Neural cell (in vitro differentiated cells): ENCODE measurements around the gene ADIG. TPM values are rescaled to one million over a fixed set of nuclear protein-coding genes. Genes with fewer than 3 reads are reported as not detected.

Experiments used
- H2AFZ ChIP-seq: fragments of 200-600, 300-800 bp; sonication (generic), shearing (Covaris generic); 2 replicates; pipeline ENCODE4 v1.6.0; 2014; ENCODE audit warnings: low read depth, mild to moderate bottlenecking, antibody characterized with exemption, low read length, moderate library complexity
- H3F3A ChIP-seq: fragments of 200-600 bp; shearing (Covaris generic); 2 replicates; pipeline ENCODE4 v1.6.1; 2016; ENCODE audit warnings: mild to moderate bottlenecking, moderate library complexity, mixed read lengths, antibody characterized with exemption, low read length; ENCODE audit not compliant: insufficient read depth, poor library complexity, severe bottlenecking
- H3K27ac ChIP-seq: fragments of 200-600, 300-800 bp; sonication (generic), shearing (Covaris generic); 2 replicates; pipeline ENCODE4 v1.5.1; 2014; ENCODE audit warnings: mild to moderate bottlenecking, low read length, moderate library complexity
- H3K27me3 ChIP-seq: fragments of 300-800, 200-600 bp; sonication (generic), shearing (Covaris generic); 2 replicates; pipeline ENCODE4 v1.6.0; 2014; ENCODE audit warnings: mild to moderate bottlenecking, low read depth, low read length, moderate library complexity; ENCODE audit not compliant: insufficient read depth
- H3K36me3 ChIP-seq: fragments of 300-800, 200-600 bp; sonication (generic), shearing (Covaris generic); 2 replicates; pipeline ENCODE4 v1.5.1; 2014; ENCODE audit warnings: mild to moderate bottlenecking, antibody characterized with exemption, low read length, moderate library complexity; ENCODE audit not compliant: insufficient read depth
- H3K4me2 ChIP-seq: fragments of 300-800, 200-600 bp; sonication (generic), shearing (Covaris generic); 2 replicates; pipeline ENCODE4 v1.6.0; 2014; ENCODE audit warnings: mild to moderate bottlenecking, low read length
- H3K4me3 ChIP-seq: fragments of 300-800, 200-600 bp; sonication (generic), shearing (Covaris generic); 2 replicates; pipeline ENCODE4 v1.5.1; 2014; ENCODE audit warnings: mild to moderate bottlenecking, low read length, moderate library complexity
- H3K79me2 ChIP-seq: fragments of 200-600 bp; shearing (Covaris generic); replicated peaks from 2 replicates; pipeline ENCODE4 v1.6.0; 2014; ENCODE audit warnings: mild to moderate bottlenecking, low read length, moderate library complexity; ENCODE audit not compliant: insufficient read depth
- H3K9ac ChIP-seq: fragments of 300-800, 200-600 bp; sonication (generic), shearing (Covaris generic); 2 replicates; pipeline ENCODE4 v1.6.1; 2016; ENCODE audit warnings: mild to moderate bottlenecking, low read length, mixed read lengths
- H3K9me2 ChIP-seq: fragments of 200-600 bp; shearing (Covaris generic); 2 replicates; pipeline ENCODE4 v1.6.1; 2016; ENCODE audit warnings: mild to moderate bottlenecking, low read length, mixed read lengths; ENCODE audit not compliant: insufficient read depth
- H3K9me3 ChIP-seq: fragments of 200-600, 300-800 bp; sonication (generic), shearing (Covaris generic); 2 replicates; pipeline ENCODE4 v1.6.1; 2016; ENCODE audit warnings: mild to moderate bottlenecking, mixed run types, low read length, moderate library complexity, mixed read lengths
- H4K20me1 ChIP-seq: fragments of 200-600 bp; shearing (Covaris generic); 2 replicates; pipeline ENCODE4 v1.6.1; 2016; ENCODE audit warnings: mild to moderate bottlenecking, mixed run types; ENCODE audit not compliant: insufficient read depth
- EP300 ChIP-seq: fragments of 450-650 bp; conservative IDR thresholded peaks from 2 replicates; pipeline ENCODE4 v1.6.1; 2014; ENCODE audit warnings: antibody characterized with exemption, mild to moderate bottlenecking, moderate library complexity; ENCODE audit not compliant: poor library complexity, severe bottlenecking
- EZH2 ChIP-seq: fragments of 200-600, 300-800 bp; shearing (Covaris generic), sonication (generic); IDR thresholded peaks from 2 replicates; pipeline ENCODE4 v1.6.1; 2014; ENCODE audit warnings: antibody characterized with exemption, low read length, borderline replicate concordance, mild to moderate bottlenecking; ENCODE audit not compliant: insufficient read depth, poor library complexity, severe bottlenecking
- MXI1 ChIP-seq: fragments of 450-650 bp; conservative IDR thresholded peaks from 2 replicates; pipeline ENCODE4 v1.6.1; 2014; ENCODE audit warnings: antibody characterized with exemption, mild to moderate bottlenecking; ENCODE audit not compliant: poor library complexity, severe bottlenecking
- POLR2AphosphoS5 ChIP-seq: IDR thresholded peaks from 2 replicates; pipeline ENCODE4 v1.6.1; 2012
- RAD21 ChIP-seq: fragments of 450-650 bp; conservative IDR thresholded peaks from 2 replicates; pipeline ENCODE4 v1.6.1; 2014; ENCODE audit warnings: antibody characterized with exemption, mild to moderate bottlenecking, moderate library complexity
- SMC3 ChIP-seq: fragments of 450-650 bp; conservative IDR thresholded peaks from 2 replicates; pipeline ENCODE4 v1.6.1; 2014; ENCODE audit warnings: antibody characterized with exemption, mild to moderate bottlenecking, moderate library complexity; ENCODE audit not compliant: poor library complexity
- TAF1 ChIP-seq: IDR thresholded peaks from 2 replicates; pipeline ENCODE4 v1.6.1; 2012; ENCODE audit warnings: low read depth
- polyA plus RNA-seq: library from polyadenylated mRNA; depleted of rRNA; stranded (reverse); fragments of >200 nt; gene quantifications from 2 replicates; pipeline ENCODE4 v1.2.3, GENCODE V29; 2014
- TF ChIP-seq, protein P1 (sequence below): IDR thresholded peaks from 2 replicates; pipeline ENCODE4 v1.6.1; 2012; ENCODE audit warnings: borderline replicate concordance
- TF ChIP-seq, protein P2 (sequence below): fragments of 450-650 bp; IDR thresholded peaks from 2 replicates; pipeline ENCODE4 v1.5.1; 2014; ENCODE audit warnings: antibody characterized with exemption, mild to moderate bottlenecking, moderate library complexity; ENCODE audit not compliant: poor library complexity, severe bottlenecking

ADIG gene
- polyA plus RNA-seq, 1 donor from 2014 or later = not detected

DNA sequence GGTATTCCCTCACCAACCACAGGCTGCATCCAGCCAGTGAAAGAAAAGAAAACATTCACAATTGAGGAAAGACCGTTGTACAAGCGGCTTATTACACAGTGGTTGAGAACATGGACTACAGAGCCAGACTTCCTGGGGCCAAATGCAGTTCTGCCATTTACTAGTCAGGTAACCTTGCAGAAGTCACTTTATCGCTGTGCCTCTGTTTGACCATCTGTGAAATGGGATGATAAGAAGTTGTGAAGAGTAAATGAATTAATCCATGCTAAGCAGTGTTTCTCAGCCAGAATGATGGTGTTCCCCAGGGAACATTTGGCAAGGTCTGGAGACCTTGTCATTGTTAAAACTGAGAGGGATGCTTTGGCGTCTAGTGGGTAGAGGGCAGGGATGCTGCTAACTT is 35.5 kb downstream of the ADIG start (continued):
- no peak for TF ChIP-seq EZH2

DNA sequence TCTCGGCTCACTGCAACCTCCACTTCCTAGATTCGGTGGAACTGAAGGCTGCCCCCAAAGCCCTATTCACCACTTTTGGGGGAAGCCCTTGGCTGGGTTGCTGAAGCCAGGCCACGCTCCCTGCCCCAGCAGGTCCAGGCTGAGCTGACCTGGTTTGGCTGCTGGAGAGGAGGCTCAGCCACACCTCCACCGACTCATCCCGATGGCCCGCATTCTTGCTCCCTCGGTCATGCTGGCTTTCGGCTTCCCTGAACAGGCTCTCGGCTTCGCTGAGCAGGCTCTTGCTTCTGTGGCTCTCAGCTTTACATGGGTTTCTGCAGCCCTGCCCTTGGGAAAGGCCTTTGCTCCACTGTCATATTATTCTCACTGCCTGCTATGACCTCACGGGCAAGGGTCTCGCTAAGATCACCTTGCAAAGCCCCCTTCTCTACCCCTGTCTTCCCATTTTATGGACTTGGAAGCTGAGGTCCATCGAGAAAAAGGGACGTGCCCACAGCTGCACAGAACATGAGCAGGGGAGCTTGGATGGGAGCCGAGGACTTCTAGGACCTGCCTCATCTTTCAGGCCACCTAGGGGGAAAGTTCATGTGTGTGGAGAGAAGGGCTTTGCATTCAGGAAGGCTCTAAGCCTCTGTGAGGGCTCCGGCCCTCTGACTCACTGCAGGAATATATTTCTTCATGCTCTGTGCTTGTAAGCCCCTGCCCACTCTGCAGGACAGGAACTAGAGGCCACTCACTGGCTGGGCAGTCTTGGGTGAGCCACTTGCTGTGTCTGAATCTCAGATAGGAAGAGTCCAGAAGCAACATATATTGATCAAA is 36.2 kb downstream of the ADIG start:
- Histone ChIP-seq H3K9ac (no peak overlapping the region), H3K4me3 (no peak overlapping the region), H3K4me2 (no peak overlapping the region), H3K27me3 (no peaks in the 10 kb centered on the region), H3K9me3 (no peaks in the 10 kb centered on the region), H3K36me3 (no peaks in the 10 kb centered on the region), H4K20me1 (no peaks in the 10 kb centered on the region), H3F3A (no peaks in the 10 kb centered on the region), H3K79me2 (no peaks in the 10 kb centered on the region), H3K27ac (no peak overlapping the region), H3K9me2 (no peaks in the 10 kb centered on the region), H2AFZ (no peak overlapping the region)
- TF ChIP-seq EP300 = no peak
- no peak for TF ChIP-seq POLR2AphosphoS5
- TF ChIP-seq, protein P1, sequence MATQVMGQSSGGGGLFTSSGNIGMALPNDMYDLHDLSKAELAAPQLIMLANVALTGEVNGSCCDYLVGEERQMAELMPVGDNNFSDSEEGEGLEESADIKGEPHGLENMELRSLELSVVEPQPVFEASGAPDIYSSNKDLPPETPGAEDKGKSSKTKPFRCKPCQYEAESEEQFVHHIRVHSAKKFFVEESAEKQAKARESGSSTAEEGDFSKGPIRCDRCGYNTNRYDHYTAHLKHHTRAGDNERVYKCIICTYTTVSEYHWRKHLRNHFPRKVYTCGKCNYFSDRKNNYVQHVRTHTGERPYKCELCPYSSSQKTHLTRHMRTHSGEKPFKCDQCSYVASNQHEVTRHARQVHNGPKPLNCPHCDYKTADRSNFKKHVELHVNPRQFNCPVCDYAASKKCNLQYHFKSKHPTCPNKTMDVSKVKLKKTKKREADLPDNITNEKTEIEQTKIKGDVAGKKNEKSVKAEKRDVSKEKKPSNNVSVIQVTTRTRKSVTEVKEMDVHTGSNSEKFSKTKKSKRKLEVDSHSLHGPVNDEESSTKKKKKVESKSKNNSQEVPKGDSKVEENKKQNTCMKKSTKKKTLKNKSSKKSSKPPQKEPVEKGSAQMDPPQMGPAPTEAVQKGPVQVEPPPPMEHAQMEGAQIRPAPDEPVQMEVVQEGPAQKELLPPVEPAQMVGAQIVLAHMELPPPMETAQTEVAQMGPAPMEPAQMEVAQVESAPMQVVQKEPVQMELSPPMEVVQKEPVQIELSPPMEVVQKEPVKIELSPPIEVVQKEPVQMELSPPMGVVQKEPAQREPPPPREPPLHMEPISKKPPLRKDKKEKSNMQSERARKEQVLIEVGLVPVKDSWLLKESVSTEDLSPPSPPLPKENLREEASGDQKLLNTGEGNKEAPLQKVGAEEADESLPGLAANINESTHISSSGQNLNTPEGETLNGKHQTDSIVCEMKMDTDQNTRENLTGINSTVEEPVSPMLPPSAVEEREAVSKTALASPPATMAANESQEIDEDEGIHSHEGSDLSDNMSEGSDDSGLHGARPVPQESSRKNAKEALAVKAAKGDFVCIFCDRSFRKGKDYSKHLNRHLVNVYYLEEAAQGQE = no peak
- no peak for TF ChIP-seq TAF1
- TF ChIP-seq EZH2 = no peak

DNA sequence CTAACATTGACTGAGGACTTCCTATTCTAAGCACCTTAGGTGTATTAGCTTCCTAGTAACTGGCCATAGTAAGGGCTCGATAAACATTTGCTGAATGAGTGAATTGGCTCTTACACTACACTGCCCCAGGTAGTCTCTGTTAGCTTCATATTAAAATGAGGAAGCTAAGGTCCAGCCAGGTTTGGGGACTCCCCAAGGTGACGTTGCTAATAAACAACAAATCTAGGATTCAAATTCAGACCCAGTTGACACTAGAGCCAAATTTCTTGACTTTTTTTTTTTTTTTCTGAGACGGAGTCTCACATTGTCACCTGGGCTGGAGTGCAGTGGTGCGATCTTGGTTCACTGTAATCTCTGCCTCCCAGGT is 36.8 kb downstream of the ADIG start:
- Histone ChIP-seq H3K36me3 (no peaks in the 10 kb centered on the region), H3K9me2 (no peaks in the 10 kb centered on the region), H3K4me3 (no peak overlapping the region), H3K27ac (no peak overlapping the region), H3K9me3 (no peaks in the 10 kb centered on the region), H3K4me2 (no peak overlapping the region), H3K79me2 (no peaks in the 10 kb centered on the region), H3K9ac (no peak overlapping the region), H3F3A (no peaks in the 10 kb centered on the region), H3K27me3 (no peaks in the 10 kb centered on the region), H2AFZ (no peak overlapping the region), H4K20me1 (no peaks in the 10 kb centered on the region)
- TF ChIP-seq MXI1 = no peak
- TF ChIP-seq SMC3 = no peak
- TF ChIP-seq POLR2AphosphoS5 = no peak
- TF ChIP-seq, protein P2, sequence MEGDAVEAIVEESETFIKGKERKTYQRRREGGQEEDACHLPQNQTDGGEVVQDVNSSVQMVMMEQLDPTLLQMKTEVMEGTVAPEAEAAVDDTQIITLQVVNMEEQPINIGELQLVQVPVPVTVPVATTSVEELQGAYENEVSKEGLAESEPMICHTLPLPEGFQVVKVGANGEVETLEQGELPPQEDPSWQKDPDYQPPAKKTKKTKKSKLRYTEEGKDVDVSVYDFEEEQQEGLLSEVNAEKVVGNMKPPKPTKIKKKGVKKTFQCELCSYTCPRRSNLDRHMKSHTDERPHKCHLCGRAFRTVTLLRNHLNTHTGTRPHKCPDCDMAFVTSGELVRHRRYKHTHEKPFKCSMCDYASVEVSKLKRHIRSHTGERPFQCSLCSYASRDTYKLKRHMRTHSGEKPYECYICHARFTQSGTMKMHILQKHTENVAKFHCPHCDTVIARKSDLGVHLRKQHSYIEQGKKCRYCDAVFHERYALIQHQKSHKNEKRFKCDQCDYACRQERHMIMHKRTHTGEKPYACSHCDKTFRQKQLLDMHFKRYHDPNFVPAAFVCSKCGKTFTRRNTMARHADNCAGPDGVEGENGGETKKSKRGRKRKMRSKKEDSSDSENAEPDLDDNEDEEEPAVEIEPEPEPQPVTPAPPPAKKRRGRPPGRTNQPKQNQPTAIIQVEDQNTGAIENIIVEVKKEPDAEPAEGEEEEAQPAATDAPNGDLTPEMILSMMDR = no peak
- TF ChIP-seq RAD21 = no peak
- TF ChIP-seq TAF1 = no peak
